HUES64 (cell line): ENCODE measurements around the gene SHISA6.
"Not testable (repeated sequence)": the region's sequence is repeated elsewhere in the genome, so short reads cannot be mapped to it uniquely, and the experiment has no call there.

ENCODE experiments used
- H3K27ac ChIP-seq: 2 replicates; pipeline ENCODE4 v1.7.0; 2013; ENCODE audit warnings: low read depth, low read length, inconsistent platforms
- H3K27me3 ChIP-seq: 2 replicates; pipeline ENCODE4 v1.6.1; 2013; ENCODE audit warnings: mild to moderate bottlenecking, low read length; ENCODE audit not compliant: insufficient read depth
- H3K36me3 ChIP-seq: 2 replicates; pipeline ENCODE4 v1.6.1; 2013; ENCODE audit warnings: mild to moderate bottlenecking, low read length; ENCODE audit not compliant: insufficient read depth
- H3K4me1 ChIP-seq: 2 replicates; pipeline ENCODE4 v1.6.1; 2013; ENCODE audit warnings: mild to moderate bottlenecking, low read length, moderate library complexity; ENCODE audit not compliant: insufficient read depth
- H3K4me3 ChIP-seq: 2 replicates; pipeline ENCODE4 v1.5.1; 2013; ENCODE audit warnings: mild to moderate bottlenecking, low read length, moderate library complexity
- H3K9ac ChIP-seq: 2 replicates; pipeline ENCODE4 v1.6.1; 2013; ENCODE audit warnings: mild to moderate bottlenecking, low read depth, low read length
- H3K9me3 ChIP-seq: 2 replicates; pipeline ENCODE4 v1.6.1; 2013; ENCODE audit warnings: low read depth, low read length; ENCODE audit not compliant: insufficient read depth
- WGBS: fragments of 150-250, 120-280 bp; methylation state at CpG from one replicate; pipeline ENCODE4 v1.1.7; 2013; ENCODE audit warnings: missing lambda C conversion rate; 5-methylcytosine and 5-hydroxymethylcytosine counted together

SHISA6 gene

GRCh38 chr17:11284811-11285210, 43.8 kb downstream of the SHISA6 start:
- Histone ChIP-seq H3K27ac (no peak overlapping the region), H3K4me3 (no peak overlapping the region), H3K9ac (no peak overlapping the region), H3K36me3 (no peaks in the 10 kb centered on the region), H3K27me3 (no peaks in the 10 kb centered on the region), H3K4me1 (no peaks in the 10 kb centered on the region; the same call in 1 of the 2 replicates), H3K9me3 (peaks cover 9% of the 10 kb centered on the region; the same call in 1 of the 2 replicates)
- WGBS = 87% methylated on average over 1 of the region's 1 CpG

- Histone ChIP-seq H3K4me3 (no peak overlapping the region), H3K9me3 (peaks cover 3% of the 10 kb centered on the region; the same call in 1 of the 2 replicates), H3K36me3 (no peaks in the 10 kb centered on the region), H3K27ac (no peak overlapping the region), H3K27me3 (no peaks in the 10 kb centered on the region), H3K9ac (no peak overlapping the region), H3K4me1 (no peaks in the 10 kb centered on the region)
- 95% methylated on average over 5 of the region's 5 CpGs for WGBS
These were observed 44.9 kb downstream of the SHISA6 start for GRCh38 chr17:11285946-11286345.

GRCh38 chr17:11287791-11288190, 46.8 kb downstream of the SHISA6 start:
- no peaks in the 10 kb centered on the region for H3K36me3 ChIP-seq
- H3K9me3 ChIP-seq = no peaks in the 10 kb centered on the region
- no peak overlapping the region for H3K4me3 ChIP-seq
- H3K9ac ChIP-seq = no peak overlapping the region
- no peak overlapping the region for H3K27ac ChIP-seq
- no peaks in the 10 kb centered on the region for H3K27me3 ChIP-seq
- no peaks in the 10 kb centered on the region for H3K4me1 ChIP-seq

- Histone ChIP-seq H3K9me3 (no peaks in the 10 kb centered on the region), H3K4me3 (no peak overlapping the region), H3K9ac (no peak overlapping the region), H3K4me1 (no peaks in the 10 kb centered on the region), H3K27ac (no peak overlapping the region), H3K36me3 (no peaks in the 10 kb centered on the region), H3K27me3 (no peaks in the 10 kb centered on the region)
- WGBS = 93% methylated on average over 6 of the region's 7 CpGs
These were observed 49.8 kb downstream of the SHISA6 start for GRCh38 chr17:11290814-11291213.

- 95% methylated on average over 8 of the region's 8 CpGs for WGBS
- no peak overlapping the region for H3K4me3 ChIP-seq
These were observed 51.5 kb downstream of the SHISA6 start for GRCh38 chr17:11292491-11292890.

GRCh38 chr17:11293480-11293879, 52.5 kb downstream of the SHISA6 start:
- H3K9ac ChIP-seq = no peak overlapping the region
- H3K4me3 ChIP-seq = no peak overlapping the region
- no peaks in the 10 kb centered on the region for H3K36me3 ChIP-seq
- H3K9me3 ChIP-seq = no peaks in the 10 kb centered on the region
- no peak overlapping the region for H3K27ac ChIP-seq
- H3K27me3 ChIP-seq = no peaks in the 10 kb centered on the region
- no peaks in the 10 kb centered on the region for H3K4me1 ChIP-seq
- WGBS = 77% methylated on average over 5 of the region's 8 CpGs

More at GRCh38 chr17:11292491-11292890, 51.5 kb downstream of the SHISA6 start:
- H3K27me3 ChIP-seq = no peaks in the 10 kb centered on the region
- H3K9me3 ChIP-seq = no peaks in the 10 kb centered on the region
- no peak overlapping the region for H3K9ac ChIP-seq
- no peaks in the 10 kb centered on the region for H3K36me3 ChIP-seq
- no peak overlapping the region for H3K27ac ChIP-seq
- no peaks in the 10 kb centered on the region for H3K4me1 ChIP-seq

GRCh38 chr17:11294826-11295225, 53.8 kb downstream of the SHISA6 start:
- 96% methylated on average over 10 of the region's 10 CpGs for WGBS
- H3K36me3 ChIP-seq = no peaks in the 10 kb centered on the region

GRCh38 chr17:11296994-11297393, 56.0 kb downstream of the SHISA6 start:
- no peak overlapping the region for H3K4me3 ChIP-seq
- H3K27me3 ChIP-seq = no peaks in the 10 kb centered on the region
- H3K27ac ChIP-seq = no peak overlapping the region
- no peak overlapping the region for H3K9ac ChIP-seq
- H3K4me1 ChIP-seq = no peaks in the 10 kb centered on the region
- WGBS = 65% methylated on average over 4 of the region's 4 CpGs
- H3K36me3 ChIP-seq = no peaks in the 10 kb centered on the region
- H3K9me3 ChIP-seq = 0 out of 2 replicates have a peak, but pooled peaks cover 2% of the 10 kb centered on the region

More at GRCh38 chr17:11294826-11295225, 53.8 kb downstream of the SHISA6 start:
- no peak overlapping the region for H3K27ac ChIP-seq
- no peak overlapping the region for H3K4me3 ChIP-seq
- no peaks in the 10 kb centered on the region for H3K9me3 ChIP-seq
- no peak overlapping the region for H3K9ac ChIP-seq
- H3K4me1 ChIP-seq = no peaks in the 10 kb centered on the region
- no peaks in the 10 kb centered on the region for H3K27me3 ChIP-seq

- H3K27ac ChIP-seq = no peak overlapping the region
- H3K4me3 ChIP-seq = no peak overlapping the region
- H3K9me3 ChIP-seq = 0 out of 2 replicates have a peak, but pooled peaks cover 2% of the 10 kb centered on the region
- no peaks in the 10 kb centered on the region for H3K4me1 ChIP-seq
- WGBS = 95% methylated on average over 1 of the region's 1 CpG
- no peak overlapping the region for H3K9ac ChIP-seq
- no peaks in the 10 kb centered on the region for H3K27me3 ChIP-seq
- H3K36me3 ChIP-seq = no peaks in the 10 kb centered on the region
These were observed 57.4 kb downstream of the SHISA6 start for GRCh38 chr17:11298401-11298800.

GRCh38 chr17:11300201-11300600, 59.2 kb downstream of the SHISA6 start:
- H3K4me1 ChIP-seq = no peaks in the 10 kb centered on the region
- H3K9ac ChIP-seq = no peak overlapping the region
- H3K27ac ChIP-seq = no peak overlapping the region
- 94% methylated on average over 7 of the region's 7 CpGs for WGBS
- H3K4me3 ChIP-seq = no peak overlapping the region
- H3K9me3 ChIP-seq = 0 out of 2 replicates have a peak, but pooled peaks cover 2% of the 10 kb centered on the region
- no peaks in the 10 kb centered on the region for H3K36me3 ChIP-seq
- H3K27me3 ChIP-seq = no peaks in the 10 kb centered on the region

- Histone ChIP-seq H3K9me3 (0 out of 2 replicates have a peak, but pooled peaks cover 2% of the 10 kb centered on the region), H3K9ac (no peak overlapping the region), H3K27ac (no peak overlapping the region), H3K4me3 (no peak overlapping the region), H3K36me3 (no peaks in the 10 kb centered on the region), H3K27me3 (no peaks in the 10 kb centered on the region), H3K4me1 (no peaks in the 10 kb centered on the region)
- 93% methylated on average over 5 of the region's 6 CpGs for WGBS
These were observed 59.7 kb downstream of the SHISA6 start for GRCh38 chr17:11300738-11301137.

- H3K9ac ChIP-seq, H3K27ac ChIP-seq, H3K27me3 ChIP-seq, H3K4me1 ChIP-seq, H3K9me3 ChIP-seq, H3K36me3 ChIP-seq, H3K4me3 ChIP-seq: not testable (repeated sequence)
- WGBS = 95% methylated on average over 5 of the region's 5 CpGs
These were observed 60.9 kb downstream of the SHISA6 start for GRCh38 chr17:11301874-11302273.
